Measurements from ENCODE around the gene CADPS. TPM values are rescaled to one million over a fixed set of nuclear protein-coding genes. Genes with fewer than 3 reads are reported as not detected.
A peak's percentile ranks its signal among the peaks of the same experiment; 100 is the strongest.

Gene CADPS
- total and polyA plus RNA-seq, 2 experiments from 2014 or later, result 49.2 to 63.8 TPM

- no peak overlapping the region for H3K27ac ChIP-seq
- peak in 1 of 2 donors; percentile 25 for DNase-seq (ENCODE audit: low read depth in 1 of 2, low spot score in 1 of 2)
- H3K9me3 ChIP-seq (ENCODE audit: low read depth), result no peaks in the 10 kb centered on the region
- no peaks in the 10 kb centered on the region for H3K27me3 ChIP-seq
- peaks cover 7% of the 10 kb centered on the region for H3K4me1 ChIP-seq (ENCODE audit: low read depth)
- H3K4me3 ChIP-seq, result no peak overlapping the region
- no peaks in the 10 kb centered on the region for H3K36me3 ChIP-seq
- no peak for TF ChIP-seq CTCF (IDR thresholded peaks at IDR 0.05; ENCODE audit: low read depth, low read length)
These were observed 151.9 kb downstream of the CADPS start for GRCh38 chr3:62723166-62723913.

GRCh38 chr3:62722344-62722743, 152.9 kb downstream of the CADPS start:
- no peak overlapping the region for H3K4me3 ChIP-seq
- H3K27me3 ChIP-seq, result no peaks in the 10 kb centered on the region
- no peak for DNase-seq (ENCODE audit: low read depth in 1 of 2, low spot score in 1 of 2)
- peaks cover 7% of the 10 kb centered on the region for H3K4me1 ChIP-seq (ENCODE audit: low read depth)
- TF ChIP-seq CTCF (IDR thresholded peaks at IDR 0.05; ENCODE audit: low read depth, low read length), result no peak
- no peaks in the 10 kb centered on the region for H3K36me3 ChIP-seq
- H3K9me3 ChIP-seq (ENCODE audit: low read depth), result no peaks in the 10 kb centered on the region
- no peak overlapping the region for H3K27ac ChIP-seq

GRCh38 chr3:62718515-62719320, 156.5 kb downstream of the CADPS start:
- H3K27ac ChIP-seq, result no peak overlapping the region
- no peaks in the 10 kb centered on the region for H3K36me3 ChIP-seq
- H3K4me1 ChIP-seq (ENCODE audit: low read depth), result peaks cover under 1% of the 10 kb centered on the region
- no peak for DNase-seq (ENCODE audit: low read depth in 1 of 2, low spot score in 1 of 2)
- no peaks in the 10 kb centered on the region for H3K27me3 ChIP-seq
- H3K4me3 ChIP-seq, result no peak overlapping the region
- TF ChIP-seq CTCF (IDR thresholded peaks at IDR 0.05; ENCODE audit: low read depth, low read length), result no peak
- H3K9me3 ChIP-seq (ENCODE audit: low read depth), result no peaks in the 10 kb centered on the region

GRCh38 chr3:62718011-62718410, 157.2 kb downstream of the CADPS start:
- Histone ChIP-seq H3K27me3 (no peaks in the 10 kb centered on the region), H3K27ac (no peak overlapping the region), H3K4me1 (ENCODE audit: low read depth) (no peaks in the 10 kb centered on the region), H3K4me3 (no peak overlapping the region), H3K36me3 (no peaks in the 10 kb centered on the region), H3K9me3 (ENCODE audit: low read depth) (no peaks in the 10 kb centered on the region)
- no peak for TF ChIP-seq CTCF (IDR thresholded peaks at IDR 0.05; ENCODE audit: low read depth, low read length)
- DNase-seq (ENCODE audit: low read depth in 1 of 2, low spot score in 1 of 2), result no peak

- no peak for DNase-seq (ENCODE audit: low read depth in 1 of 2, low spot score in 1 of 2)
- no peaks in the 10 kb centered on the region for H3K4me1 ChIP-seq (ENCODE audit: low read depth)
- no peak for TF ChIP-seq CTCF (IDR thresholded peaks at IDR 0.05; ENCODE audit: low read depth, low read length)
- no peak overlapping the region for H3K27ac ChIP-seq
- H3K36me3 ChIP-seq, result no peaks in the 10 kb centered on the region
- H3K4me3 ChIP-seq, result no peak overlapping the region
- no peaks in the 10 kb centered on the region for H3K27me3 ChIP-seq
- H3K9me3 ChIP-seq (ENCODE audit: low read depth), result no peaks in the 10 kb centered on the region
These were observed 162.5 kb downstream of the CADPS start for GRCh38 chr3:62712746-62713145.
